CD4-positive, alpha-beta memory T cell (primary cell): ENCODE measurements around the gene MTMR3. TPM values are rescaled to one million over a fixed set of nuclear protein-coding genes. Genes with fewer than 3 reads are reported as not detected.

Source experiments
- CTCF ChIA-PET: fragments of 350-600 bp; sonication (Branson Sonifier 250); formaldehyde crosslinking; loops from one replicate; lab custom pipeline; 2021; ENCODE audit warnings: inconsistent platforms; ENCODE audit not compliant: partially characterized antibody; lab: Charles Lee
- POLR2A ChIA-PET: fragments of 350-600 bp; sonication (Branson Sonifier 250); formaldehyde crosslinking; loops from one replicate; lab custom pipeline; 2021; ENCODE audit not compliant: partially characterized antibody; lab: Charles Lee
- DNase-seq, 5 donors: peaks; one replicate each; pipeline versions ENCODE4 v3.0.0 to v3.0.0-alpha.2; 2020 to 2022; ENCODE audit warnings: mixed read lengths in 1 of 5
- H3K27ac ChIP-seq: one replicate; pipeline ENCODE4 v1.7.0; 2013; ENCODE audit warnings: low read depth, low read length
- H3K27me3 ChIP-seq: 2 replicates; pipeline ENCODE4 v1.7.0; 2013; ENCODE audit warnings: mild to moderate bottlenecking, low read length, moderate library complexity; ENCODE audit not compliant: insufficient read depth
- H3K36me3 ChIP-seq: 2 replicates; pipeline ENCODE4 v1.7.0; 2013; ENCODE audit warnings: mild to moderate bottlenecking, low read length, moderate library complexity; ENCODE audit not compliant: insufficient read depth
- H3K4me1 ChIP-seq: 2 replicates; pipeline ENCODE4 v1.7.0; 2013; ENCODE audit warnings: mild to moderate bottlenecking, low read length, moderate library complexity; ENCODE audit not compliant: insufficient read depth
- H3K4me3 ChIP-seq, 2 donors: one replicate each; pipeline ENCODE4 v1.7.0; 2013; ENCODE audit warnings: low read length in 2 of 2, mild to moderate bottlenecking in 1 of 2
- H3K9me3 ChIP-seq, 2 donors: one replicate each; pipeline ENCODE4 v1.7.0; 2013; ENCODE audit warnings: low read length in 2 of 2, control low read depth in 1 of 2; ENCODE audit not compliant: control insufficient read depth in 1 of 2
- H3K27ac Mint-ChIP-seq, 7 donors: one replicate each; pipeline ENCODE4 v1.8.0; 2020 to 2021; ENCODE audit warnings: mixed read lengths in 7 of 7, mild to moderate bottlenecking in 6 of 7, inconsistent platforms in 3 of 7, moderate library complexity in 3 of 7
- H3K27me3 Mint-ChIP-seq, 2 donors: one replicate each; pipeline ENCODE4 v1.8.0; 2020 to 2021; ENCODE audit warnings: mixed read lengths in 2 of 2
- H3K36me3 Mint-ChIP-seq, 2 donors: one replicate each; pipeline ENCODE4 v1.8.0; 2020 to 2021; ENCODE audit warnings: mixed read lengths in 2 of 2, inconsistent platforms in 1 of 2, mild to moderate bottlenecking in 1 of 2
- H3K4me1 Mint-ChIP-seq, 4 donors: one replicate each; pipeline ENCODE4 v1.8.0; 2020 to 2021; ENCODE audit warnings: mixed read lengths in 4 of 4, mild to moderate bottlenecking in 1 of 4
- H3K4me3 Mint-ChIP-seq, 8 donors: one replicate each; pipeline ENCODE4 v1.8.0; 2020 to 2021; ENCODE audit warnings: mixed read lengths in 8 of 8, mild to moderate bottlenecking in 7 of 8, moderate library complexity in 6 of 8, inconsistent platforms in 3 of 8
- H3K9me3 Mint-ChIP-seq, 8 donors: one replicate each; pipeline ENCODE4 v1.8.0; 2020 to 2021; ENCODE audit warnings: mixed read lengths in 8 of 8, mild to moderate bottlenecking in 5 of 8, inconsistent platforms in 3 of 8, moderate library complexity in 1 of 8
- intact Hi-C: fragments of 100-400 bp; cut with micrococcal nuclease; formaldehyde crosslinking; loops from one replicate; pipeline ENCODE4 v1.15.1; 2023
- polyA plus RNA-seq, 2 donors: library from polyadenylated mRNA; unstranded; fragments of 300-500 nt; fragmentation: Illumina TruSeq; gene quantifications; one replicate each; pipeline ENCODE4 v1.2.3, GENCODE V29; 2021
- total RNA-seq, 2 experiments: library from RNA; stranded (reverse); gene quantifications; one replicate each; pipeline ENCODE4 v1.2.3, GENCODE V29; 2021

Gene MTMR3
- total and polyA plus RNA-seq, 4 experiments from 2014 or later, result 11.0 to 68.6 (median 43.3) TPM

- peaks cover 30% of the 10 kb centered on the region for H3K36me3 ChIP-seq
- no peaks in the 10 kb centered on the region for H3K9me3 Mint-ChIP-seq
- H3K36me3 Mint-ChIP-seq, result peaks cover 38 to 57% of the 10 kb centered on the region in 2 donors
- peak overlapping the region in 2 of 7 donors; percentile 5 to 8 for H3K27ac Mint-ChIP-seq
- POLR2A ChIA-PET, result no interaction called here
- H3K4me1 ChIP-seq, result no peaks in the 10 kb centered on the region
- H3K4me1 Mint-ChIP-seq, result peaks cover 0 to 7% (median 2%) of the 10 kb centered on the region in 4 donors
- H3K9me3 ChIP-seq, result no peaks in the 10 kb centered on the region
- intact Hi-C loops, result no loop called here
- H3K27me3 ChIP-seq, result no peaks in the 10 kb centered on the region
- no peak overlapping the region for H3K27ac ChIP-seq
- no peaks in the 10 kb centered on the region for H3K27me3 Mint-ChIP-seq
- H3K4me3 ChIP-seq, result no peak overlapping the region
- no peak overlapping the region for H3K4me3 Mint-ChIP-seq
- DNase-seq, result no peak
- CTCF ChIA-PET, result interaction anchor here (1.1 to 2.0 kb wide), 2 partner anchors 23 to 338 kb away, joined by 4 to 6 read pairs; no protein-coding TSS in a partner anchor
Measured at GRCh38 chr22:30027791-30028190, 144.8 kb downstream of the MTMR3 start.

DNA sequence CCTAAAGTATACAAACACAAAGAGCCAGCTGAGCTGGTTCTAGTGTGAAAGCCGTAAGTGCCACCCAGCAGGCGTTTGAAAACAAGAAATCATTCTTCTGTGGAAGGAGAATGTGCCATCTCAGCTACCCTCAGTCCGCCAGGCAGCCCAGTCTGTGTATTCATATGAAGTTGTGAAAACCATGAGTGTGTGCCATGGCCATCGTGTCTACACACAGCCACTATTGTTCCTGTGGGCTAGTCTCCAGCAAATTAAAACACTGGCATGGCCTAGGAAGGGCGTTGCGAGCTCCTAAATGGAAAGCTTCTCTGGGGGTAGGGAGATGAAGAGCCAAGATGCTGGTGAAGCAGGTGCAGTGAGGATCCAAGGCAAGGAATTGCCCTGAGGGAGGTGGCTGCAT, 145.8 kb downstream of the MTMR3 start:
- H3K4me3 Mint-ChIP-seq, result no peak overlapping the region
- Histone ChIP-seq H3K36me3 (peaks cover 25% of the 10 kb centered on the region), H3K4me3 (no peak overlapping the region), H3K27ac (no peak overlapping the region), H3K4me1 (no peaks in the 10 kb centered on the region), H3K27me3 (no peaks in the 10 kb centered on the region), H3K9me3 (no peaks in the 10 kb centered on the region)
- no peaks in the 10 kb centered on the region for H3K27me3 Mint-ChIP-seq
- no peaks in the 10 kb centered on the region for H3K9me3 Mint-ChIP-seq
- intact Hi-C loops, result no loop called here
- H3K4me1 Mint-ChIP-seq, result peaks cover 0 to 7% (median 1%) of the 10 kb centered on the region in 4 donors
- peak overlapping the region in 2 of 7 donors; percentile 9 to 11 for H3K27ac Mint-ChIP-seq
- POLR2A ChIA-PET, result interaction anchor here (0.8 to 1.1 kb wide), 2 partner anchors 19 to 345 kb away, joined by 3 read pairs; no protein-coding TSS in a partner anchor
- no peak for DNase-seq
- CTCF ChIA-PET, result interaction anchor here (2.0 kb wide), 1 partner anchor 24 kb away, joined by 6 read pairs; no protein-coding TSS in a partner anchor
- H3K36me3 Mint-ChIP-seq, result peaks cover 31 to 48% of the 10 kb centered on the region in 2 donors

GRCh38 chr22:30029512-30029911, 146.5 kb downstream of the MTMR3 start:
- H3K27ac ChIP-seq, result no peak overlapping the region
- H3K36me3 ChIP-seq, result peaks cover 21% of the 10 kb centered on the region
- H3K9me3 ChIP-seq, result no peaks in the 10 kb centered on the region
- H3K4me1 Mint-ChIP-seq, result peaks cover 0 to 7% (median 1%) of the 10 kb centered on the region in 4 donors
- H3K27ac Mint-ChIP-seq, result no peak overlapping the region
- intact Hi-C loops, result no loop called here
- POLR2A ChIA-PET, result interaction anchor here (1.1 kb wide), 1 partner anchor 18 kb away, joined by 3 read pairs; no protein-coding TSS in a partner anchor
- no peak overlapping the region for H3K4me3 Mint-ChIP-seq
- CTCF ChIA-PET, result interaction anchor here (1.3 kb wide), 1 partner anchor 24 kb away, joined by 4 read pairs; no protein-coding TSS in a partner anchor
- H3K9me3 Mint-ChIP-seq, result no peaks in the 10 kb centered on the region
- H3K27me3 Mint-ChIP-seq, result no peaks in the 10 kb centered on the region
- H3K27me3 ChIP-seq, result no peaks in the 10 kb centered on the region
- no peak overlapping the region for H3K4me3 ChIP-seq
- H3K36me3 Mint-ChIP-seq, result peaks cover 23 to 42% of the 10 kb centered on the region in 2 donors
- no peak for DNase-seq
- no peaks in the 10 kb centered on the region for H3K4me1 ChIP-seq

DNA sequence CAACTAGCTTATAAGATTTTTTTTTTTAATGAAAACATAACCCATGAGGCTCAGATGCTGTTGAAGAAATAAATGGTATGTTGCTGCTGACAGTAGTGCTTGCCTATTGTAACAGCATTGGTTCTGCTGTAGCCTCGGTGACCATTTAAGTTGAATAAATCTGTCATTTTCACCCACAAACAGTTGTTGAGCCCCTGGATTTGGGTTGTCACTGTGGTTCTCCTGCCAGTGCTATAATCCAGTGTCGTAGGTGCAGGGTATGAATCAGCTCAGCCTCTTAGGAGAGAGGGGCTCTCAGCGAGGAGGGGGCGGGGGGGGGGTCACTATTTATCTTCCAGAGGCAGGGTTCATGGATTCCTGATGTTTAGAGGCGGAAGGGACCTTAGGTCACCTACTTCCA, 147.4 kb downstream of the MTMR3 start:
- ChIA-PET POLR2A (no interaction called here), CTCF (interaction anchor here (1.3 kb wide), 1 partner anchor 25 kb away, joined by 4 read pairs; no protein-coding TSS in a partner anchor)
- Histone ChIP-seq H3K27ac (no peak overlapping the region), H3K9me3 (no peaks in the 10 kb centered on the region), H3K4me3 (no peak overlapping the region), H3K36me3 (peaks cover 12% of the 10 kb centered on the region), H3K4me1 (no peaks in the 10 kb centered on the region), H3K27me3 (no peaks in the 10 kb centered on the region)
- no peak for DNase-seq
- intact Hi-C loops, result no loop called here
- Mint-ChIP-seq H3K9me3 (no peaks in the 10 kb centered on the region), H3K27ac (no peak overlapping the region), H3K36me3 (peaks cover 15 to 34% of the 10 kb centered on the region in 2 donors), H3K27me3 (no peaks in the 10 kb centered on the region), H3K4me3 (no peak overlapping the region), H3K4me1 (peaks cover 0 to 7% (median 1%) of the 10 kb centered on the region in 4 donors)

GRCh38 chr22:30031328-30031727, 148.4 kb downstream of the MTMR3 start:
- Histone ChIP-seq H3K36me3 (peaks cover 2% of the 10 kb centered on the region), H3K4me1 (no peaks in the 10 kb centered on the region), H3K27ac (no peak overlapping the region), H3K4me3 (no peak overlapping the region), H3K27me3 (no peaks in the 10 kb centered on the region), H3K9me3 (no peaks in the 10 kb centered on the region)
- Mint-ChIP-seq H3K36me3 (peaks cover 14 to 26% of the 10 kb centered on the region in 2 donors), H3K27ac (no peak overlapping the region), H3K9me3 (no peaks in the 10 kb centered on the region), H3K4me1 (peaks cover 0 to 7% (median 1%) of the 10 kb centered on the region in 4 donors), H3K27me3 (no peaks in the 10 kb centered on the region), H3K4me3 (no peak overlapping the region)
- no peak for DNase-seq
- CTCF ChIA-PET, result no interaction called here
- POLR2A ChIA-PET, result no interaction called here
- intact Hi-C loops, result no loop called here

DNA sequence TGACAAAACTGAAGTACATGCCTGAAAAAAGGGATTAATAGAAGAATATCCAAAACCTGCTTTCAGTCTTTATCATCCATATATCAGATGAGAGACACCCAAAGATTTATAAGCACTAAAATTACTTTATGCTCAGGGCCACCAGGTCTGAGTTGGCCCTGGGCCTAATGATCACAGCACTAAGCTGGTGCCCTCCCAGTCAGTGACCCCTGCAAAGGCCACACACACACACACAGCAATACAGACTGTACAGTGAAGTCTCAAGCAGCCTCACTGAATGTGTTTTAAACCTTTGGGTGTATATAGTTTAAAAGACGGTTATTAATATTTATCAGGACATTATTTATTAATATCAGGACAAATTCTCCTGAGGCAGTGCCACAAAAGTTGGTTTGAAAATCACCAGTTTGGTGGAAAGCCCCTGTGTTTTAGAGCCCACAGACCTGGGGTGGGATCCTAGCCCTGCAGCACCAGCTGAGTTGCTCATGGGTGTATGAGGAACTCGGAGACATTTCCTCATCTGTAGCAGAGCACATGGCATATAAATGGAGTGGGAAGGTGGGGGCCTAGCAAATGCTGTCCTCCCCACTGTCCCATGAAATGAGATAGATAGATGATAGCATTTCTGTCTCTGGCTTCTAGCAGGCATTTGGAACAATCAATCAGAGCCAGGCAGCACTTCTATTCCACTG, 148.9 kb downstream of the MTMR3 start:
- H3K36me3 ChIP-seq, result no peaks in the 10 kb centered on the region
- peaks cover 0 to 3% (median under 1%) of the 10 kb centered on the region in 4 donors for H3K4me1 Mint-ChIP-seq
- no peak overlapping the region for H3K4me3 Mint-ChIP-seq
- peaks cover 11 to 20% of the 10 kb centered on the region in 2 donors for H3K36me3 Mint-ChIP-seq
- H3K9me3 Mint-ChIP-seq, result no peaks in the 10 kb centered on the region
- H3K4me1 ChIP-seq, result no peaks in the 10 kb centered on the region
- no peaks in the 10 kb centered on the region for H3K27me3 Mint-ChIP-seq
- ChIA-PET POLR2A (no interaction called here), CTCF (no interaction called here)
- intact Hi-C loops, result no loop called here
- no peaks in the 10 kb centered on the region for H3K27me3 ChIP-seq
- DNase-seq, result no peak
- H3K9me3 ChIP-seq, result no peaks in the 10 kb centered on the region
- H3K27ac Mint-ChIP-seq, result peak overlapping the region in 1 of 7 donors; percentile 48
- H3K4me3 ChIP-seq, result no peak overlapping the region
- H3K27ac ChIP-seq, result no peak overlapping the region

DNA sequence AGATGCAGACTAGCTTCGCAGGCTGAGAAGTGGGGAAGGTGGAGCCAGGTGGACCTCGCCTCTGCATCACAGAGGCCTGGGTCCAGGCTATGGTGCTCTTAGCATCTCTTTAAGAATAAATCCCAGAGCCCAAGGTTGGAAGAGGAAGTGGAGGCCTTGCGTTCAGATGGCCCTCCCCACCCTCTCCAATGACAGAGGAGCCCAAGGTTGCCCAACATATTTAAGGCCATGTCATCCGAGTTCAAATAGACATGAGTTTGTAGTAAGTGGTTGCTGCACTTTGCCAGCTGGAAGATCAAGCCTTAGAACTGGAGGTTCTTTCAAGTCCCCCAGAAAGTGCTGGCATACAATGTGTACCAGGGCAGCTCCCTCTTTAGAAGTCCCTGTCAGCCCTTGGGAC, 150.2 kb downstream of the MTMR3 start:
- peaks cover 7 to 9% of the 10 kb centered on the region in 2 donors for H3K36me3 Mint-ChIP-seq
- ChIA-PET CTCF (no interaction called here), POLR2A (interaction anchor here (1.0 kb wide), 1 partner anchor 46 kb away, joined by 5 read pairs; no protein-coding TSS in a partner anchor)
- Histone ChIP-seq H3K4me1 (no peaks in the 10 kb centered on the region), H3K27me3 (no peaks in the 10 kb centered on the region), H3K9me3 (no peaks in the 10 kb centered on the region), H3K4me3 (no peak overlapping the region), H3K36me3 (no peaks in the 10 kb centered on the region), H3K27ac (no peak overlapping the region)
- intact Hi-C loops, result no loop called here
- DNase-seq, result no peak
- no peaks in the 10 kb centered on the region for H3K27me3 Mint-ChIP-seq
- no peaks in the 10 kb centered on the region for H3K9me3 Mint-ChIP-seq
- H3K4me1 Mint-ChIP-seq, result no peaks in the 10 kb centered on the region
- H3K4me3 Mint-ChIP-seq, result no peak overlapping the region
- peak overlapping the region in 2 of 7 donors; percentile 1 to 10 for H3K27ac Mint-ChIP-seq
